NK-92 treated with Interleukin-12 subunit alpha and Interleukin-12 subunit beta, amount 100 ng/mL, for 24 hours (cell line): ENCODE data around the gene AKAP7.
"Not testable (repeated sequence)": the region's sequence is repeated elsewhere in the genome, so short reads cannot be mapped to it uniquely, and the experiment has no call there.

Experiments
- DNase-seq: peaks from one replicate; lab custom pipeline; 2025; lab: John Stamatoyannopoulos, UW

AKAP7 gene

DNA sequence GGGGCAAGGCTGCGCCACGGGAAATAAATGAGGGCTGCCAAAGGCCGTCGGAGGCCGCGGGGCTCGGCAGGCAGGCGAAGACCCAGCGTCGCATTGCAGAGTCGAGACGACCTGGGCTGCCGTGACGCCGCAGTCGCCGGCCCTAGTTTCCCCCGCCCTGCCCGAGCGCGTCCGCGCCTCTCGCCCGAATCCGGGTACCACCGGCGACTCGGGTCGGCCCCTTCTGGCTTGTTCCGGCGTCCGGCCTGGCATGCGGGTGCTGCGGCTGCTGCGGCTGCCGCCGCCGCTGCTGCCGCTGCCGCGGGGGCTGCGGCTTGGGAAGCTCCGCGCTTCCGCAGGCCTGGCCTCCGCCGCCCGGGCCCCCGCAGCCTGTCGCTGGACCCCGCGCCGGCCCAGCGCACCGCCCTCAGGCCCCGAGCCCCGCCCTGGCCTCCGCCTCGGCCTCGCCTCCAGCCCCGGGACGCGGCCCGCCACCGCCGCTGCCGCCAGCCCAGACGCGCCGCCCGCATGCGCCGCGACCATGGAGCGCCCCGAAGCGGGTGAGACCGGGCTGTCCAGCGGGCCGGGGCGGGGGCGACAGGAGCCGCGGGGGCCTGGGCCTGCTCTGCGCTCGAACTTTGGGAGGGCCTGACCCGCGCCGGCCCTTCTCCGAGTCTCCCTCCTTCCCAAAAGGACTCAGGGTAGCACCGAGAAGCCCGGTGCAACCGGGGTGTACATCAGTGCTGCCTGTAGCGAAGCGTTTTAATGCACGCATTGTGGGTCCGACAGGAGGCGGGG is at the start of gene AKAP7:
TSS of gene AKAP7 (plus strand) at position 224 of the 777 bp plus-strand sequence. CDS start at position 521, 297 bp downstream.
- DNase-seq: no peak

DNA sequence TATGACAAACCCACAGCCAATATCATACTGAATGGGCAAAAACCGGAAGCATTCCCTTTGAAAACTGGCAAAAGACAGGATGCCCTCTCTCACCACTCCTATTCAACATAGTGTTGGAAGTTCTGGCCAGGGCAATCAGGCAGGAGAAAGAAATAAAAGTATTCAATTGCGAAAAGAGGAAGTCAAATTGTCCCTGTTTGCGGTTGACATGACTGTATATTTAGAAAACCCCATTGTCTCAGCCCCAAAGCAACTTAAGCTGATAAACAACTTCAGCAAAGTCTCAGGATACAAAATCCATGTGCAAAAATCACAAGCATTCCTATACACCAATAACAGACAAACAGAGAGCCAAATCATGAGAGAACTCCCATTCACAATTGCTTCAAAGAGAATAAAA is 44.9 kb upstream of the AKAP7 start:
- DNase-seq: not testable (repeated sequence)

DNA sequence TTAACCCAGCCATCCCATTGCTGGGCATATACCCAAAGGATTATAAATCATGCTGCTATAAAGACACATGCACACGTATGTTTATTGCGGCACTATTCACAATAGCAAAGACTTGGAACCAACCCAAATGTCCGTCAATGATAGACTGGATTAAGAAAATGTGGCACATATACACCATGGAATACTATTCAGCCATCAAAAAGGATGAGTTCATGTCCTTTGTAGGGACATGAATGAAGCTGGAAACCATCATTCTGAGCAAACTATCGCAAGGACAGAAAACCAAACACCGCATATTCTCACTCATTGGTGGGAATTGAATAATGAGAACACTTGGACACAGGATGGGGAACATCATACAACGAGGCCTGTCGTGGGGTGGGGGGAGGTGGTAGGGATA is 43.3 kb upstream of the AKAP7 start:
- DNase-seq: not testable (repeated sequence)

DNA sequence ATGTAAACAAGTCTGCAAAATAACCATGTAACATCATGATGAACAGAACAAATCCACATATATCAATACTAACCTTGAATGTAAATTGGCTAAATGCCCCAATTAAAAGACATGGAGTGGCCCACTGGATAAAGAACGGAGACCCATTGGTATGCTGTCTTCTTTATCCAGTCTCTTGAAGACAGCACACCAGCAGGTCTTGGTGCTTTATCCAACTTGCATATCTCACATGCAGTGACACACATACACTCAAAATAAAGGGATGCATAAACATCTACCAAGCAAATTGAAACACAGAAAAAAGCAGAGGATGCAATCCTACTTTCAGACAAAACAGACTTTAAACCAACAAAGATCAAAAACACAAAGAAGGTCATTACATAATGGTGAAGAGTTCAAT is 41.9 kb upstream of the AKAP7 start:
- DNase-seq: no peak

DNA sequence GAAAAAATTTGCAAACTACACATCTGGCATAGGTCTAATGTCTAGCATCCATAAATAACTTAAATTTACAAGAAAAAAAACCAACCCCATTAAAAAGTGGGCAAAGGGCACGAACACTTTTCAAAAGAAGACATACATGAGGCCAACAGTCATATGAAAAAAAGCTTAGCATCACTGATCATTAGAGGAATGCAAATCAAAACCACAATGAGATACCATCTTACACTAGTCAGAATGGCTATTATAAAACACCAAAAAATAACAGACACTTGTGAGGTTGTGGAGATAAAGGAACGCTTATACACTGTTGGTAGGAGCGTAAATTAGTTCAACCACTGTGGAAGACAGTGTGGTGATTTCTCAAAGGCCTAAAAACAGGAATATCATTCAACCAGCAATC is 38.5 kb upstream of the AKAP7 start:
- no peak for DNase-seq

DNA sequence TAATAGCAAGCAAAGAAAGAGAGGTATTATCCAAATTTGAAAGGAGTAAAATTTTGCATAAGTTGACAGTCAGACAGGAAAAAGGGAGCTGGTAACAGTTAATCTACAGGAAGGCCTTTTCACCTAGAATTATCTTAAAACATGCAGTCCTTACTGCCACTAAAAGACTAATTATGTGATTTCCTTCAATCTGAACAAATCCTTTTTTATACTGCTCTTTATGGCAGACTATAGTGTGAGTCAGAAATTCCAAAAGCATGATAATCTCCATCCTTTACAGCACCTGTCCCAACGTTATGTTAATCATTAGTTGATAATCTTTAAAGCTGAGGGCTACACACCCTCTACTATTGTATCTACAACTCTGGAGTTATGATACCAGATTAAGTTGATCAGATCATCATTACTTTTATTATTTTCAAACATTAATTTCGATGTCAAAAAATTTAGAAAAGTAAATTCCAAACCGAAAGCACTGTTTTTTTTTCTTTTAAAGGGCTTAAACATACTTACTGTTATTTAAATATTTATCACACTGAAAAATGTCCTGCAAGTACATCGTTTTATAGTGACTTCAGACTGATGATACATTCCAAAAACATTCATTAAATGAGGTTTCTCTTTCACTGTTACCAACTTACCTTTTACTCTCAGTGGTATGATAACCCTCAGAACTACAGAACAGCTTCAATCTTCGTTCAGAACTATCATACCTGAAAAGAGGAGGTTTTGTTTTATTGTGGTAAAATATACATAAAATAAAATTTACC is 33.2 kb upstream of the AKAP7 start:
- no peak for DNase-seq

DNA sequence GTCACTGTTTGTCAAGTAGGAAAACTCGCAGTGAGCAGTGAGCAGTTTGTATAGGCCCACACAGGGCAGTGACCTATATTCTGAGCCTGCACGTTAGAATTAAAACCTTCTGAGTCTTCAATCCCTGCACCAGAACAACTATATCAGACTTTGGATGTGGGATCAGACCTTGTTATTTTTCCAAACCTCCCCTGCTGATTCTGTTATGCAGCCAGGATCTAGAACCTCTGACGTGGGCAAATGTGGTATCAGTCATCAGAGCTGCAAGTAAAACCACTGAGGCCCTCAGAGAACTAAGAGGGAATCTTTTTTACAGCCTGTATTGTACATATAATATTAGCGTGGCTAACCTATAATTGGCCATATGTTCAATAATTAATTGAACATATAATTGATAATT is 32.0 kb upstream of the AKAP7 start:
- DNase-seq: no peak

DNA sequence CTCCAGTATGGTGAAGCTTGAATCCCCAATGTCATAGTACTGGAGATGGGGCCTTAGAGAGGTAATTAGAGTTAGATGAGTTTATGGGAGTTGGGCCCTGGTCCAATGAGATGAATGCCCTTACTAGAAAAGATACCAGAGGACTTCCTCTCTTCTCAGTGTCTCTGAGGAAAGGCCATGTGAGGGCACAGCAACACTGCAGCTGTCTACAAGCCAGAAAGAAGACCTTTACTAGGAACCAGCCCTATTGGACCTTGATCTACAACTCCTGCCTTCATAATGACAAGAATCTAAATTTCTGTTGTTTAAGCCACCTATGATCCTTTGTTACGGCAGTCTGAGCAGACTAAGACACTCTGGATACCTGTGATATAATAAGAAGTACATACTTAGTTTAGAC is 31.4 kb upstream of the AKAP7 start:
- no peak for DNase-seq

DNA sequence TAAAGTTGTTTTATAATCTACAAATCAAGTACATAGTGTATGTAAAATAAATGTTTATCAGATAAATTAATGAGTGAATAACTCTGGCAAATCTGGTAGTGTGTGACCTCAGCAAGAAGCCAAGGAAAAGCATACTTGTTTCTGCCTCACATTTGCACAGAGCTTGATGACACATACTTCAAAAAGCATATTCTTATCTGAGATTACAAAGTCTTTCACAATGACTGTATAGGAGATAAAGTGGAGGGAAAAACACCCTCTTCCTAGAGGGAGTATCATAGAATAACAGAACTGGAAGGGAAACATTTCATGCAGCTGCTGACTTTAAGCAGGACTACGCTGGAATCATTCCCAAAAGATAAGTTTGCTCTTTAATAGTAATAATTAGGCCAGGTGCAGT is 28.1 kb upstream of the AKAP7 start:
- no peak for DNase-seq

DNA sequence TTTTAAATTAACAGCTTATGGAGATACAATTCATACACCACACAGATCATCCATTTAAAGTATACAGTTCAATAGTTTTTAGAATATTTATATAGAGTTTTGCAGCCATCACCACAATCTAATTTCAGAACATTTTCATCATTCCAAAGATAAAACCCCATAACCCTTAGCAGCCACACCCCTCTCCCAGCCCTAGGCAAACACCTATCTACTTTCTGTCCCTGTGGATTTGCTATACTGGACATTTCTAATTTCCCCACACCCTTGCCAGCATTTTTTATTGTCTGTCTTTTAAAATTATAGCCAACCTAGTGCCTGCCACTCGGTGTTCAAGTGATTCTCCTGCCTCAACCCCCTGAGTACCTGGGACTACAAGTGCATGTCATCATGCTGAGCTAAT is 23.0 kb upstream of the AKAP7 start:
- DNase-seq: no peak

DNA sequence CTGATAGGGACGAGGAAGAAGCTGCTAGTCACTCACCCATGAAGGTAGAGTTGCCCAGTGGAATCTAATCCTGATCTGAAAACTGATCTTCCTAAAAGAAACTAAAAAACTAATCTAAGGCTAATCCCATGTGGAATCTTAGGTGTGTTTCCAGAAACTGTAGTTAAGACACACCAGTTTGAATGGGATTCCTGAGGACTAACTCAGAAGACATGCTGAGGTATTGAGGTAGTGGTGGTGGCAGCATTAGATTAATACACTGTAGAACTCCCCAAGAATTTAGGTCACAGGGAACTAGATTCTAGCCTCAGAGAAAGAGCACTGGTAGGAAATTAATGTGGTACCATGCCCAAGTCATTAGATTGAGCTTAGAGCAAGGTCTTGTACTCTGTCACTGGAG is 19.6 kb upstream of the AKAP7 start:
- no peak for DNase-seq

DNA sequence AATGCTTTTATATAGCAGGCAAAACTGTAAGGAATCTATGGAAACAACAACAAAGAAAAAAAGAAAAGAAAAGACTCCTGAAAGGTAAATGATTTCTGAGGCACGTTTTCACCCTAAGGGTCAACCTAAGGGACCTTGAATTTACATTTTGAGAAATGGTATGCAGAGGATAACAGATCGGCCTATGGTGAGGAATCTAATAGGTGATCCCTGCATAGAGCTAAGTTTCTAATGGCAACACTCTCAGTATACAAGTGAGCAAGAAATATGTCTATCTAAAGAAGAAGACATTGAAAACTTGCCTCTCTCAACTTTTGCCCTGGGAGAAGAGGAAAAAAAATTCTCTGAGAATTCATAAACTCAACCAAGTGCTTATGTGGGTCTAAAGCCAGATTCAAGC is 18.9 kb upstream of the AKAP7 start:
- no peak for DNase-seq

DNA sequence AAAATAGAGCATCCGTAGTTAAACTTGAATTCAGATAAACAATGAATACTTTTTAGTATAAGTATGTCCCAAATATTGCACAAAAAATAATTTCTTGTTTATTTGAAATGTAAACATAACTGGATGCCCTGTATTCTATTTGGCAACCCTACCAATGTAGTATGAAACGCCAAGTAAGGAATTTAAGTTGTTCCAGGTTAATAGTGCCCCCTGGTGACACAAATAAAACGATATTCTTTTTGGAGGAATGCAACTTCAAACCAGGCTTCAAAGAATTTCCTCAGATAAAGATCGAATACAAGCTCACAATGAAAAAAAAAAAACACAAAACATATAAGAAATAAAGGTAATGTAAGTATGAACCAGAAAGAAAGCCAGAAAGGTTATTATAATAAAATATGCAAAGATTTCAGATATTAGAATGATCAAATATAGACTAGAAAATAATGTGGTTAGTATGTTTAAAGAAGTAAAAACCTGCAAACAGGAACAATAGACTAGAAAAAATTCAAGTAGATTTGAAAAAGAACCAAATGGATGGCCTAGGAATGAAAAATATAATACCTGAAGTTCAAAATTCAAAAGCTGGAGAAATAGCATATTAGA is 18.4 kb upstream of the AKAP7 start:
- no peak for DNase-seq

DNA sequence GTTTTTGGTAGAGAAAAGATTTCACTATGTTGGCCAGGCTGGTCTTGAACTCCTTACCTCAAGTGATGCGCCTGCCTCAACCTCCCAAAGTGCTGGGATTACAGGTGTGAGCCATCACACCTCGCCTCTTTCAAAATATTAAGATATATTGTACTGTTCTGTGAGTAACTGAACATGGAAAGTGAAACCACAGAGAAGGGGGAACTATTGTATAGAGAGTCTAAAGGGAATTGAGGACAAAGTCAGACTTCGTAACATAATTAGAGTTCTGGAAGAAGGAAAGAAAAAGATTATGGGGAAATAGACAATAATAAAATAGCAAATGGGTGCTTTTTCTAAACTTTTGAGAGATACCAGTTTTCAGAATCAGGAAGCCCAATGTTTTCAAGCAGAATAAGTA is 17.4 kb upstream of the AKAP7 start:
- no peak for DNase-seq

DNA sequence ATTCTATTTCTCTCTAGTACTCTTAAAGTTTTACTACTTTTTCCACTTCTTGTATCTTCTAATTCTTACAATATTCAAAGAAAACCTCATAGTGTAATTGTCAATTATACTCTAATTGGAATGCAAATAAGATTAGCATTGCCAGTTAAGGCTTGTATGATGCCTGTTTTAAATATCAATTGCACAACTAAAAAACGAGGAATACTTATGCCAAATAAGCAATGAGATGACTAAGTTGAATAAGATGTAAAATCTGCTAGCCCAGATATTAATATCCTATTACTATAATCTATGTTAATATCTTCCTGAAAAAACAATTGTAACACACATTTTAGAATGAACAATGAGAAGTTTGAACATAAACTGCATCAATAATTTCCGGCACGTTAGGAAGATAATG is 13.3 kb upstream of the AKAP7 start:
- no peak for DNase-seq

DNA sequence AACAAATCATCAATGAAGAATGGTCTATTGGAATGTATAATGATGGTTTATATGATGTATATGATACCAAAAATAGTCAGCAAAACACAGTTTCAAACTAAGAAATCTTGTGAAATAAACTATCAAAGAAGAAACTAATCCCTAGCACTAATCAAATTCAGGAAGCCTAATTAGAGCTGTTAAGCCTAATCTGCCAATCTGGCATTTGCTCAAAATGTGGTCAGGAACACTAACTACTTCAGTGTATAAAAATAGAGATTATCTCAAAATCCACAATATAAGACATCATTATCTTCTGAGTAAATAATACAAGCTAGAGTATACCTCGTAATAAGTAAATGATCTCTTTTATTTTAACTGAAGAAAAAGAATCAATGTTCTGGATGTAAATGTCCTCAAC is 12.8 kb upstream of the AKAP7 start:
- DNase-seq: no peak

DNA sequence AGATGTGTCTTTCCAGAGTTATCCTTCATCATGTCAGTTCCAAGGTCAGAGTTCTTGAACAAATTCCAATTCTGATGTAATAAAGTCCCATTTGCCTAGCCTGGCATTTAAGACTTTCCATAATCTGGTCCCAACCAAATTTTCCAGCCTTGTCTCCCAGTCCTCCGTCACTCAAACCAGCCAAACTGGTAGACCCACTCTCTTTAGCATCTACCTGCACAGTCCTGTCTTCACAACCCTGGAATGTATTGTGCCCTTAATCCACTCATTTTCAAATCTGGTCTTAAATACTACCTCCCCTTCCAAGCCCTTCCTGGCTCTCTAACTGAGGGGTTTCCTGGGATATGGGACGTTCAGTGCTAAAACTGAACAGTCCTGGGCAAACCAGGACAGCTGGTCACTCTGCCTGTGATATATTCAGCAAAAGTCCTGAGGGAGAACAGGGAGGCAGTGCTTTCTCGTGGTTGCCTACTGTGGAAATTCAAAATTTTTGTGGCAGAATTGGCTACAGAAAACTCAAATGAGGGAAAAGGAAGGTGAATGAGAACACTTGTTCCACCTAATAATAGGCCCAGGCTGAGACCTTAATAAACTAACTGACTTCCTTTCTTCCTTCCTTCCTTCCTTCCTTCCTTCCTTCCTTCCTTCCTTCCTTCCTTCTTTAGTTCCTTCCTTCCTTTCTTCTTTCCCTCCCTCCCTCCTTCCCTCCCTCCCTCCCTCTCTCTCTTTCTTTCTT is 10.8 kb upstream of the AKAP7 start:
- no peak for DNase-seq

DNA sequence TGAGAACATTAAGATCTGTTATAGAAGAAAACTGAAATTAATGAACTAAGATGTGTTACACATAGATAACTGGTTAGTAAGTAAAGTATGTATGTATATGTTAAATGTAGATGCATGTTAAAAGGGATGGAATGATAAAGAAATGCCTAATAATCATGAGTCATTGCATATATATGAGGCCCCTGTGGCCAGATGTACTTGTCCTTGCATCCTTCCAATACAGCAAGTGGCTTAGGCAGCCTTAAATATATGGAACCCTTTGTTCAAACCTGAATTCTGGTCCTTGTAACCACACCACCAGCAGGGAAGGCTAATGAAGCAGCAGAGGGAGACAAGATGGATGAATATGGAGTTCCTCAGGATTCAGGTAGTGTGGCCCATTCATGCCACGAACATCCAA is 9.8 kb upstream of the AKAP7 start:
- no peak for DNase-seq

DNA sequence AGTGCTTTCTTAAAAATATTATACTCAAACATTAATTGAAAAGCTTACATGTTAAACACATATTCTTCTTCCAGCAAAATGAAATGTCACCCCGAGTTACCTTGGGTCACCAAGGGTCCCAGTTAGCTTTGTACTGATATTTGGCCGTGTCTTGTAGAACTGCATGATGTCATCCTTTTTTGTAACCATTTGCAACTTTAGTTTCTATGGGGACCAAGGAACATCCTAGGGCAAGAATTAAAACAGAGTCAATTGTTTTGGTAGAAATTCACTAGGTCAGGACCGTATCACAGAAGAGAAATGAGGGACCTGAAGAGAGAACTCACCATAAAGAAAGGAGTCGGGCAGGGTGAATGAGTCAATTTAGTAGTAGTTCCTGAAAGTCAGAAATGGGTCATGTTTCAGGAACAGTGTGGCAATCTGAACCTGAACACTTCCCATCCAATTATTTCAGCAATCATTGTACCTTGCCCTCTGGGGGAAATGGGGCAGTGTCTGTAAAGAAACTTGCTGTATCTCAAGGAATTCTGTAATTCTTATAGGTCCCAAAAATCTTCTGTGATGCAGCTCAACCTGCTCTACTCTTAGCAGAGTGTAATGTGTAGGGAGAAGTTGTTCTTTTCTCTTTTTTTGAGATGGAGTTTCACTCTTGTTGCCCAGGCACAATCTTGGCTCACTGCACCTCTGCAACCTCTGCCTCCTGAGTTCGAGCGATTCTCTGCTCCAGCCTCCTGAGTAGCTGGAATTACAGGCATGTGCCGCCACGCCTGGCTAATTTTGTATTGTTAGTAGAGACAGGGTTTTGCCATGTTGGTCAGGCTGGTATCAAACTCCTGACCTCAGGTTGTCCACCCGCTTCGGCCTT is 5.3 kb upstream of the AKAP7 start:
- DNase-seq: no peak

DNA sequence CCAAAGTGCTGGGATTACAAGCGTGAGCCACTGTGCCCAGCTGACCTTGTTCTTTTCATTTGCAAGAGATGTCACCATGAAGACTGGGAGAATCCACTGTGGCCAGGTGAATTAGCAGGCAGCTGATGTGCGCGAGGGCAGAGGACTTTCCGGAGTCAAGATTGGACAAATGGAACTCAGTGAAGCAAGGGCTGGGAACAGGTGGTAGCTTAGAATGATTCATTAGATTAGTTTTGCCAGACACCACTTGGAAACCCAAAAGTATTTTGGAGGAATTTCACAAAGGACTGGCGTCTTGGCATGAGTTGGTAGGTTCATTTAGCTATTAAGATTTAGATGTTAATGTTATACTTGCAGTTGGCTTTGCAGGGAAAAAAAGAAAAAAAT is 4.7 kb upstream of the AKAP7 start:
- no peak for DNase-seq

DNA sequence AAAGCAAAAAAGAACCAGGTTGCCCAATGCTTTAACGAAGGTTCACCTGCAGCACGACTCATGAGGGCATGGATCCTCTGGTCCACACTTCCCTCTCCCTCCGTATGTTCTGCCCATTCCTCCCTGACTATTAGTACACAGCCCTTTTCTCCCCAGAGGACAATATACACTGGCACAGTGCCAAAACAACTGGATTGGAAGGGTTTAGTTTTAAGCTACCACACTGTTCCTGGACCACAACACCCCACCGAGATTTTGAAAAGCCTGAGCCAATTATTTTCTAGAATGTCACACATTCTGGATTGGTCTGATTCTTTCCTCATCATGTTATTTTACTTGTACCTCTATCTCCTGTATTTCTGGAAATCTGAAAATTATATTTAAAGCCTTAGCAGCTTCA is 2.9 kb upstream of the AKAP7 start:
- no peak for DNase-seq
